Kidney glomerular epithelial cell (primary cell): ENCODE data around the gene MAPKAPK2.
"Not testable (repeated sequence)": the region's sequence is repeated elsewhere in the genome, so short reads cannot be mapped to it uniquely, and the experiment has no call there.

Experiments used
- DNase-seq: peaks from one replicate; lab custom pipeline; 2025; lab: John Stamatoyannopoulos, UW

The MAPKAPK2 gene

DNA sequence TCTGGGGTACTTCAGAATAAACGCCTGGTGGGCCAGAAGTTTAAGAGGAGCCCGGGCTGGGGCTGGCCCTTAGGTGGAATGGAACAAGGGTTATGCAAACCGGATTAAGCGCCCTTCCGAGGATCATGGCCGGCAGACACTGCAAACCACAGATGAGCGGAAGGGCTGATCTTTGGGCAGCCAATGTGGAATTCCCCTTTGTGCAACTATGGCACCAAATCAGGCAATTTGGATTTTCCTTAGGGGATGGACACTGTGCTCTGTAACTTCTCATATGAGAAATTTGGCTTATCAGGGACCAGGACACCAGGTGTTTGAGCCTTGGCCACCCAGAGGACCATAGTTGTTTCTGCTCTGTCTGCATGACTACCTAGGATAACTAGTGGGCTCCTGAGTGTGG, 93.3 kb downstream of the MAPKAPK2 start:
- DNase-seq: no peak

DNA sequence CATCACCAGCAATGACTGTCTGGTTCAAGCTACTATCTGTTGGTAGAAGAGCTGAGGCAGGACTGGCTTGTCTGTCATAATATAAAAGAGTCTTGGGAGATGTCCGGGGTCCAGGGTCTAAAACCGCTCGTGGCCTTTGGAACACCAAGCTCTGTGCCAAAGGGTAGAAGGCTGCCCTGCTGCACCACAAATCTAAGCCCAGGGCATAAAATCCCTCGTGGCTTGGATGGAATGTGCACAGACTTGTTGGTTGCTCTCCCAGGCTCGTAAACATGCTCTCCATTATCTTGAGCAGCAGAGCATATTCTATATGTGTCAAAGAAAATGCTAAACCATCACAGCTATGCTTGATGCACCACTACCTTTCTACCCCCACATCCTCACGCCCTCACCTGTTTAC, 94.2 kb downstream of the MAPKAPK2 start:
- DNase-seq: not testable (repeated sequence)

DNA sequence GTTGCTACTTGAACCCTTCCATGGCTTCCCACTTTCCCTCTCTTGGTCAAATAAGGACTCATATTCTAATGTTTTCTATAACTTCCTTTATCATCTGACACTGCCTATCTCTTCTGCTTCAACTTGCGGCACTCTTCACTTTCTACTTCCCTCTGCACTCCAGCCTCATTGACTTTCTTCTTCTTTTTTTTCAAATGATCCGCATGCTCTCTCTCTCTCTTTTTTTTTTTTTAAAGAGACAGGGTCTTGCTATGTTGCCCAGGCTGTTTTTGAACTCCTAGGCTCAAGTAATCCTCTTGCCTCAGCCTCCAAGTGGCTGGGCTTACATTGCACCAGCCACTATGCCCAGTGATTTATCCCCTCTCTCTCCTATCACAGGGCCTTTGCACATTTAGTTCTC, 94.9 kb downstream of the MAPKAPK2 start:
- no peak for DNase-seq

DNA sequence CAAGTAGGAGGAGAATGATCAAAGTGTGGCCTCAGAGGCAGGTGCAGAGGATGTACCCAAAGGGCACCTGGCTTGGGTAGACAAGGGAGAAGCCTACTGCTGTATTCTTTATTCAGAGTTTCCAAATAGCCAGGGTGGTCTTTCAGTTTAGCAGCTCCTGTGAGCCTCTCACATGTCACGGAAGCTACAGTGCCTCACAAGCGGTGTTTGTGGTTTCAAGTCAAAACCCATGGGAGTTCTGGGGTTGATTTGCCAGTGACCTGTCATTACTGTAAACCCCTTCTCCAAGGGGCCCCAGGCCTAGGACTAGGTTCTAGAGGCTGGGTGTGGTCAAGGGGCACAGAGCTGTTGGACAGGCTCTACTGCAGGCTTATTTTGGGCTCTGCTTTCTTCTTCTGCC, 97.7 kb downstream of the MAPKAPK2 start:
- no peak for DNase-seq

DNA sequence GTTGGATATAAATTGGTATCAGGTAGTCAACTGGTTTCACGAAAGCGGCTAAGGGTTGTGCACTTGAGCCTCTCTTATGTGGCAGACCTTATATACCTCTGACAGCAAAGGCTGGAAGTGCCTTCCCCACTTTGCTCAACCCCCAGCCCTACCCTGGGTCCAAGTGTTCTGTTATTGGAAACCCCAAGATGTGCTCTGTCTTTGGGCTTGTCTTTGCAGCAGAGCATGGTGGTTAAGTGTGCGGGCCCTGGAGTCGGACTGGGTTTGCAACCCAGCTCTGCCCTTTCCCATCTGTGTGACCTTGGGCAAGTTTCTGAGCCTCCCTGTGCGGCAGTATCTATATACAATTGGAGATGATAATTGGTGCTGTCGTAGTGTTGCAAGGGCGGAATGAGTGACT, 98.8 kb downstream of the MAPKAPK2 start:
- DNase-seq: no peak
